HFFc6 (cell line): ENCODE data around the gene S100A6. TPM values are rescaled to one million over a fixed set of nuclear protein-coding genes. Genes with fewer than 3 reads are reported as not detected.
"Not testable (repeated sequence)": the region's sequence is repeated elsewhere in the genome, so short reads cannot be mapped to it uniquely, and the experiment has no call there.

Source experiments
- DNase-seq: peaks from one replicate; pipeline ENCODE4 v3.0.0-alpha.2; 2018
- H3K27ac Mint-ChIP-seq: 2 replicates; pipeline ENCODE4 v1.8.0; 2020; ENCODE audit warnings: mild to moderate bottlenecking, mixed read lengths
- H3K27me3 Mint-ChIP-seq: 2 replicates; pipeline ENCODE4 v1.8.0; 2021; ENCODE audit warnings: mild to moderate bottlenecking, moderate library complexity, mixed read lengths; ENCODE audit not compliant: insufficient read depth
- H3K36me3 Mint-ChIP-seq: 2 replicates; pipeline ENCODE4 v1.8.0; 2021; ENCODE audit warnings: low read depth, mixed read lengths
- H3K4me1 Mint-ChIP-seq: 2 replicates; pipeline ENCODE4 v1.8.0; 2020; ENCODE audit warnings: low read depth, mixed read lengths
- H3K4me3 Mint-ChIP-seq: 2 replicates; pipeline ENCODE4 v1.8.0; 2020; ENCODE audit warnings: mild to moderate bottlenecking, moderate library complexity, mixed read lengths
- H3K9me3 Mint-ChIP-seq: 2 replicates; pipeline ENCODE4 v1.8.0; 2020; ENCODE audit warnings: mild to moderate bottlenecking, mixed read lengths
- long read RNA-seq: library from polyadenylated mRNA; unstranded; transcript quantifications from one replicate; pipeline ENCODE4 v2.0.0, GENCODE V29; 2019
- total RNA-seq, 6 experiments: library from RNA; stranded (reverse); fragmentation: NEBNext Ultra II Directional; extraction: Animal tissue kit (Norgen Biotek cat#: 25700); gene quantifications; 2 replicates in 1 of 6; 3 replicates in 5 of 6; pipeline ENCODE4 v1.2.3, GENCODE V29; 2021
- TF ChIP-seq, protein P1 (sequence below): fragments of 200-600 bp; sonication (generic); IDR thresholded peaks from 2 replicates; pipeline ENCODE4 v1.5.0; 2021; ENCODE audit warnings: antibody characterized with exemption, mild to moderate bottlenecking

S100A6 gene
- total RNA-seq: 1,000 to 10,000 TPM; 1,971 to 2,311 (median 2,129) TPM
- long read RNA-seq, transcript S100A6-201 (3 exons, 665 nt): major isoform, 1,376 of 1,508 reads
- long read RNA-seq, transcript S100A6-205 (3 exons, 673 nt): minor isoform, 43 of 1,508 reads
- long read RNA-seq, partial matches to known transcripts: 75 of 1,508 reads
- long read RNA-seq, other reads (novel, unspliced or antisense): 10 of 1,508 reads

DNA sequence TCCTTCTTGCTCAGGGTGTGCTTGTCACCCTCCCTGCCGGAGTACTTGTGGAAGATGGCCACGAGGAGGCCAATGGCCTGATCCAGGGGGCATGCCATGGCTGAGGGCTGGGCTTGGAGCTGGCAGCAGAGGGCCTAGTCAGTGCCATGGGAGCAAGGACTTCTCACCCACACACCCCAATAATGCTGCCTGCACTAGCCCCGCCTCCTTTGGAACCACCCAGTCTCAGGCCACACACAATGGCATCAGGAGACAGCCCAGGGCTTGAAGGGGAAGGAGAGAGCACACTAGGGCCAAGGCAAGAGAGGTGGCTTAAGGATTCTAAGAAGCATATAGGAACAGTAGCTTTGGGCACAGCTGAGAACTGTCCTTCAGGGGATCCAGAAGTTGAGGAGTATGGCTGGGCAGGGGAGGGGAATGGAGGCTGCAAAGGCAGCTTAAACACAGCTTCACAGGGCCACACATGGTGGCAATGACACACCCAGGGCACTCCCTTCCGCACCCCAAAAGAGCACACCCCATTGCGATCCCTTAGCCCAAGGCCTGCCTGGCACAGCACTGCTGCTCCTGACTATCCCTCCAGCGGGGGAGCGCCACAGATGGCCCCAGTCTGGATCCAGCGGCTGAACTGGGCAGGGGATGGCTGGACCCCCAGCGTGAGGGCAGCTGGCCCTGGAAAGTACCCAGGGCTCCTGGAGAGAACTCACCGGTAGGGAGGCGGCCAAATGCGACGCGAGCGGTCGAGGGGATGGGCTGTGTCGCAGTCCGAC is at the start of gene S100A6:
S100A6 (minus strand) TSS at position 750 of the 770 bp plus-strand sequence; CDS start at position 98, 652 bp downstream.
- peaks cover 14% of the 10 kb centered on the region for H3K27me3 Mint-ChIP-seq
- peak within 1 kb of the TSS; percentile 97 for H3K27ac Mint-ChIP-seq
- DNase-seq: peak; percentile 55
- no peaks in the 10 kb centered on the region for H3K9me3 Mint-ChIP-seq
- peaks cover 84% of the 10 kb centered on the region for H3K4me1 Mint-ChIP-seq
- H3K36me3 Mint-ChIP-seq: peaks cover 19% of the 10 kb centered on the region
- H3K4me3 Mint-ChIP-seq: peak within 1 kb of the TSS; percentile 97
- TF ChIP-seq, protein P1, sequence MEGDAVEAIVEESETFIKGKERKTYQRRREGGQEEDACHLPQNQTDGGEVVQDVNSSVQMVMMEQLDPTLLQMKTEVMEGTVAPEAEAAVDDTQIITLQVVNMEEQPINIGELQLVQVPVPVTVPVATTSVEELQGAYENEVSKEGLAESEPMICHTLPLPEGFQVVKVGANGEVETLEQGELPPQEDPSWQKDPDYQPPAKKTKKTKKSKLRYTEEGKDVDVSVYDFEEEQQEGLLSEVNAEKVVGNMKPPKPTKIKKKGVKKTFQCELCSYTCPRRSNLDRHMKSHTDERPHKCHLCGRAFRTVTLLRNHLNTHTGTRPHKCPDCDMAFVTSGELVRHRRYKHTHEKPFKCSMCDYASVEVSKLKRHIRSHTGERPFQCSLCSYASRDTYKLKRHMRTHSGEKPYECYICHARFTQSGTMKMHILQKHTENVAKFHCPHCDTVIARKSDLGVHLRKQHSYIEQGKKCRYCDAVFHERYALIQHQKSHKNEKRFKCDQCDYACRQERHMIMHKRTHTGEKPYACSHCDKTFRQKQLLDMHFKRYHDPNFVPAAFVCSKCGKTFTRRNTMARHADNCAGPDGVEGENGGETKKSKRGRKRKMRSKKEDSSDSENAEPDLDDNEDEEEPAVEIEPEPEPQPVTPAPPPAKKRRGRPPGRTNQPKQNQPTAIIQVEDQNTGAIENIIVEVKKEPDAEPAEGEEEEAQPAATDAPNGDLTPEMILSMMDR: peak; percentile 35

- TF ChIP-seq, protein P1: no peak
- no peak for DNase-seq
- H3K27ac Mint-ChIP-seq: no peak overlapping the region
Observed at GRCh38 chr1:153585006-153585405, 49.2 kb upstream of the S100A6 start.

GRCh38 chr1:153583976-153584375 is 48.2 kb upstream of the S100A6 start:
- Mint-ChIP-seq H3K27me3 (no peaks in the 10 kb centered on the region), H3K27ac (no peak overlapping the region)
- no peak for DNase-seq

More at GRCh38 chr1:153585006-153585405, 49.2 kb upstream of the S100A6 start:
- Mint-ChIP-seq H3K9me3 (no peaks in the 10 kb centered on the region), H3K36me3 (peaks cover 9% of the 10 kb centered on the region), H3K4me1 (peaks cover 34% of the 10 kb centered on the region), H3K27me3 (no peaks in the 10 kb centered on the region), H3K4me3 (no peak overlapping the region)

DNA sequence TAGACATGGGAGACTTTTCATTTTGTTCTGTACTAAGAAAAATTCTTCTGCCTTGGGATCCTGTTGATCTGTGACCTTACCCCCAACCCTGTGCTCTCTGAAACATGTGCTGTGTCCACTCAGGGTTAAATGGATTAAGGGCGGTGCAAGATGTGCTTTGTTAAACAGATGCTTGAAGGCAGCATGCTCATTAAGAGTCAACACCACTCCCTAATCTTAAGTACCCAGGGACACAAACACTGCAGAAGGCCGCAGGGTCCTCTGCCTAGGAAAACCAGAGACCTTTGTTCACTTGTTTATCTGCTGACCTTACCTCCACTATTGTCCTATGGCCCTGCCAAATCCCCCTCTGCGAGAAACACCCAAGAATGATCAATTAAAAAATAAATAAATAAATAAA is 47.7 kb upstream of the S100A6 start:
- not testable (repeated sequence) for H3K9me3 Mint-ChIP-seq, DNase-seq, H3K27ac Mint-ChIP-seq, H3K4me3 Mint-ChIP-seq, H3K36me3 Mint-ChIP-seq, H3K27me3 Mint-ChIP-seq
- peaks cover 42% of the 10 kb centered on the region for H3K4me1 Mint-ChIP-seq

More at GRCh38 chr1:153583976-153584375, 48.2 kb upstream of the S100A6 start:
- H3K4me1 Mint-ChIP-seq: peaks cover 41% of the 10 kb centered on the region
- TF ChIP-seq, protein P1: no peak
- no peak overlapping the region for H3K4me3 Mint-ChIP-seq
- H3K36me3 Mint-ChIP-seq: peaks cover 9% of the 10 kb centered on the region
- no peaks in the 10 kb centered on the region for H3K9me3 Mint-ChIP-seq

DNA sequence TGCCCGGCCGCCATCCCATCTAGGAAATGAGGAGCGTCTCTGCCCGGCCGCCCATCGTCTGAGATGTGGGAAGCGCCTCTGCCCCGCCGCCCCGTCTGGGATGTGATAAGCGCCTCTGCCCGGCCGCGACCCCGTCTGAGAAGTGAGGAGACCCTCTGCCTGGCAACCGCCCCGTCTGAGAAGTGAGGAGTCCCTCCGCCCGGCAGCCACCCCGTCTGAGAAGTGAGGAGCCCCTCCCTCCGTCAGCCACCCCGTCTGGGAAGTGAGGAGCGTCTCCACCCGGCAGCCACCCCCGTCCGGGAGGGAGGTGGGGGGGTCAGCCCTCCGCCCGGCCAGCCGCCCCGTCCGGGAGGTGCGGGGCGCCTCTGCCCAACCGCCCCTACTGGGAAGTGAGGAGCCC is 47.0 kb upstream of the S100A6 start:
- DNase-seq, H3K27me3 Mint-ChIP-seq, H3K4me3 Mint-ChIP-seq, H3K27ac Mint-ChIP-seq, H3K9me3 Mint-ChIP-seq, H3K36me3 Mint-ChIP-seq: not testable (repeated sequence)
- peaks cover 42% of the 10 kb centered on the region for H3K4me1 Mint-ChIP-seq

DNA sequence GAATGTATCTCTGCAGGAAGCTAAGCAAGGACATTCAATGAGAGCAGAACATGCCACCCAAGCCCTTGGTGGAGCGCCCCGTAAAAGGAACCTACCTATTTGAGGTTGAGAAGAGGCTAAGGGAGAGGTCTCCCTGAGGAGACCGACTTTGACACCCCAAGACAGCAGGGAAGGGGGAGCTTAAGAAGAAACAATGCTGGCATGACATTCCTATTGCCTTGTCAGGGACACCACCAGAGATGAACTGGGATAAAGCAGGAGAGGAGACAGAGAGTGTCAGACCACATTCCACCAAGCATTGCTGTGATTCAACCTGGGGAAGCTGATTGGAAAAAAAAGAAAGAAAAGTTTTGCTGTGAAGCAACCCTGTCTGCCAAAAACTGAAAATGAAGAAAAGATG is 43.1 kb upstream of the S100A6 start:
- peak overlapping the region; percentile 71 for H3K27ac Mint-ChIP-seq
- H3K27me3 Mint-ChIP-seq: no peaks in the 10 kb centered on the region; the same call in 1 of the 2 replicates
- no peak for DNase-seq

More for the DNA sequence above, 43.1 kb upstream of the S100A6 start:
- Mint-ChIP-seq H3K36me3 (no peaks in the 10 kb centered on the region), H3K4me1 (peaks cover 27% of the 10 kb centered on the region), H3K4me3 (peak overlapping the region; percentile 31), H3K9me3 (no peaks in the 10 kb centered on the region)
- TF ChIP-seq, protein P1: no peak
